Motor neuron (in vitro differentiated cells): Measurements from ENCODE around the gene ALAS1. TPM values are rescaled to one million over a fixed set of nuclear protein-coding genes. Genes with fewer than 3 reads are reported as not detected.

Experiments
- ATAC-seq, 8 experiments: fragments of 200-7000 bp; cut with Tn5 transposase; replicated peaks in 6 of 8; 2 replicates each; pipeline ENCODE4 v1.8.0; 2021; ENCODE audit warnings: mild to moderate bottlenecking in 8 of 8, moderate library complexity in 8 of 8
- H3K27ac ChIP-seq, 2 donors: fragments of 250-450 bp; sonication (Bioruptor Pico); 2 replicates each; pipeline ENCODE4 v1.9.0; 2021; ENCODE audit warnings: antibody characterized with exemption in 2 of 2, mild to moderate bottlenecking in 2 of 2, moderate library complexity in 1 of 2
- H3K4me1 ChIP-seq, 2 donors: fragments of 250-450 bp; sonication (Bioruptor Pico); replicated peaks in 1 of 2; 2 replicates each; pipeline ENCODE4 v1.6.1; 2021; ENCODE audit warnings: antibody characterized with exemption in 2 of 2, mild to moderate bottlenecking in 2 of 2, moderate library complexity in 1 of 2
- H3K4me3 ChIP-seq, 5 donors: fragments of 250-450 bp; sonication (Bioruptor Pico); 2 replicates each; pipeline ENCODE4 v1.9.0; 2021; ENCODE audit warnings: antibody characterized with exemption in 5 of 5, mild to moderate bottlenecking in 5 of 5, moderate library complexity in 4 of 5
- WGBS, 10 experiments: fragments of 450-650 bp; shearing (Covaris generic); methylation state at CpG; one replicate each; pipeline ENCODE4 v1.0.0; 2022; 5-methylcytosine and 5-hydroxymethylcytosine counted together
- in situ Hi-C, 9 experiments: fragments of 400-800 bp; cut with MboI; loops; one replicate each; pipeline ENCODE4 v1.15.0; 2021; ENCODE audit warnings: low sequenced_read_pairs in 9 of 9, low pct_unique_long_range_greater_than_20kb in 2 of 9; ENCODE audit not compliant: unreplicated experiment in 9 of 9
- total RNA-seq, 8 experiments: library from RNA; unstranded; fragments of 300-600 nt; gene quantifications; 2 replicates each; pipeline versions ENCODE4 v1.2.3 to v1.2.4, GENCODE V29; 2022

The ALAS1 gene
- total RNA-seq, 8 experiments from 2014 or later: 30.0 to 51.1 (median 37.6) TPM

GRCh38 chr3:52228751-52229291 is 30.9 kb downstream of the ALAS1 start:
- in situ Hi-C loops: no loop called here
- no peak for ATAC-seq
- Histone ChIP-seq H3K4me3 (no peak overlapping the region), H3K27ac (no peak overlapping the region), H3K4me1 (peaks cover 0 to 3% of the 10 kb centered on the region in 2 donors)
- WGBS, 10 experiments: 87 to 93% methylated on average over 3 of the region's 21 CpGs; no CpG with 5 or more reads in 8 of the 10 experiments

GRCh38 chr3:52229656-52230055 is 31.7 kb downstream of the ALAS1 start:
- in situ Hi-C loops: no loop called here
- 85 to 94% (median 91%) methylated on average over 2 to 4 of the region's 13 CpGs; no CpG with 5 or more reads in 6 of the 10 experiments for WGBS, 10 experiments
- no peak overlapping the region for H3K27ac ChIP-seq
- no peak overlapping the region for H3K4me3 ChIP-seq
- H3K4me1 ChIP-seq: peaks cover 0 to 3% of the 10 kb centered on the region in 2 donors
- no peak for ATAC-seq

- no peak for ATAC-seq
- Histone ChIP-seq H3K4me3 (no peak overlapping the region), H3K4me1 (peaks cover 0 to 3% of the 10 kb centered on the region in 2 donors), H3K27ac (no peak overlapping the region)
- in situ Hi-C loops: no loop called here
- WGBS, 10 experiments: 100% methylated on average over 2 of the region's 6 CpGs; no CpG with 5 or more reads in 9 of the 10 experiments
Observed at GRCh38 chr3:52230461-52230860, 32.5 kb downstream of the ALAS1 start.

GRCh38 chr3:52230889-52231499 is 33.0 kb downstream of the ALAS1 start:
- H3K4me3 ChIP-seq: no peak overlapping the region
- H3K4me1 ChIP-seq: peaks cover 0 to 3% of the 10 kb centered on the region in 2 donors
- 62 to 100% (median 91%) methylated on average over 1 to 8 of the region's 16 CpGs; no CpG with 5 or more reads in 6 of the 10 experiments for WGBS, 10 experiments
- in situ Hi-C loops: no loop called here
- ATAC-seq: no peak
- H3K27ac ChIP-seq: no peak overlapping the region

- ATAC-seq: peak in 7 of 8 experiments; percentile 27 to 84 (median 42)
- Histone ChIP-seq H3K27ac (no peak overlapping the region), H3K4me3 (no peak overlapping the region), H3K4me1 (peaks cover 5 to 9% of the 10 kb centered on the region in 2 donors)
- in situ Hi-C loops: no loop called here
- WGBS, 10 experiments: 62 to 100% (median 90%) methylated on average over 4 to 15 of the region's 34 CpGs; no CpG with 5 or more reads in 6 of the 10 experiments
Observed at GRCh38 chr3:52231502-52232278, 33.7 kb downstream of the ALAS1 start.

GRCh38 chr3:52232279-52233107 is 34.5 kb downstream of the ALAS1 start:
- in situ Hi-C loops: no loop called here
- Histone ChIP-seq H3K4me1 (peaks cover 13 to 17% of the 10 kb centered on the region in 2 donors), H3K4me3 (no peak overlapping the region), H3K27ac (no peak overlapping the region)
- 78 to 100% (median 84%) methylated on average over 1 to 14 of the region's 28 CpGs; no CpG with 5 or more reads in 2 of the 10 experiments for WGBS, 10 experiments
- ATAC-seq: no peak

GRCh38 chr3:52233108-52233591 is 35.2 kb downstream of the ALAS1 start:
- no peak overlapping the region for H3K27ac ChIP-seq
- H3K4me1 ChIP-seq: peaks cover 20 to 22% of the 10 kb centered on the region in 2 donors
- H3K4me3 ChIP-seq: no peak overlapping the region
- ATAC-seq: no peak
- WGBS, 10 experiments: 90 to 100% methylated on average over 2 to 4 of the region's 5 CpGs; no CpG with 5 or more reads in 8 of the 10 experiments
- in situ Hi-C loops: no loop called here

- H3K27ac ChIP-seq: no peak overlapping the region
- in situ Hi-C loops: no loop called here
Observed at GRCh38 chr3:52233968-52234367, 36.0 kb downstream of the ALAS1 start.

GRCh38 chr3:52234516-52235447 is 36.8 kb downstream of the ALAS1 start:
- Histone ChIP-seq H3K27ac (no peak overlapping the region), H3K4me3 (no peak overlapping the region), H3K4me1 (peaks cover 23 to 24% of the 10 kb centered on the region in 2 donors)
- no peak for ATAC-seq
- in situ Hi-C loops: no loop called here
- 53 to 100% (median 90%) methylated on average over 1 to 3 of the region's 15 CpGs; no CpG with 5 or more reads in 7 of the 10 experiments for WGBS, 10 experiments

More at GRCh38 chr3:52233968-52234367, 36.0 kb downstream of the ALAS1 start:
- 100% methylated on average over 1 to 2 of the region's 3 CpGs; no CpG with 5 or more reads in 7 of the 10 experiments for WGBS, 10 experiments
- Histone ChIP-seq H3K4me1 (peaks cover 22% of the 10 kb centered on the region in 2 donors), H3K4me3 (no peak overlapping the region)
- ATAC-seq: no peak

GRCh38 chr3:52236424-52236886 is 38.5 kb downstream of the ALAS1 start:
- no peak for ATAC-seq
- in situ Hi-C loops: no loop called here
- Histone ChIP-seq H3K4me1 (peaks cover 34 to 38% of the 10 kb centered on the region in 2 donors), H3K27ac (no peak overlapping the region), H3K4me3 (no peak overlapping the region)
- 60 to 86% (median 80%) methylated on average over 1 to 3 of the region's 5 CpGs; no CpG with 5 or more reads in 3 of the 10 experiments for WGBS, 10 experiments

GRCh38 chr3:52237006-52237656 is 39.2 kb downstream of the ALAS1 start:
- in situ Hi-C loops: no loop called here
- ATAC-seq: no peak
- WGBS, 10 experiments: 41% methylated on average over 5 of the region's 6 CpGs; no CpG with 5 or more reads in 9 of the 10 experiments
- H3K27ac ChIP-seq: peak overlapping the region in 1 of 2 donors; percentile 93
- peak overlapping the region in 2 of 5 donors; percentile 60 to 72 for H3K4me3 ChIP-seq
- peaks cover 34 to 38% of the 10 kb centered on the region in 2 donors for H3K4me1 ChIP-seq
